HUDEP-2 (cell line): ENCODE measurements around the gene CCDC175.

Source experiments
- DNase-seq, 76 experiments: peaks; one replicate each; lab custom pipeline; 2025; ENCODE audit not compliant: unreplicated experiment in 76 of 76; lab: John Stamatoyannopoulos, UW

Gene CCDC175

GRCh38 chr14:59483363-59483762 is 93.2 kb downstream of the CCDC175 start:
- peak in 1 of 76 experiments; percentile 18 for DNase-seq

GRCh38 chr14:59482541-59483331 is 93.9 kb downstream of the CCDC175 start:
- DNase-seq, result peak in 46 of 76 experiments; percentile 1 to 63 (median 23)

- DNase-seq, result no peak
Measured at GRCh38 chr14:59481871-59482540, 94.6 kb downstream of the CCDC175 start.

- no peak for DNase-seq
Measured at GRCh38 chr14:59481407-59481806, 95.2 kb downstream of the CCDC175 start.

GRCh38 chr14:59480166-59480565 is 96.4 kb downstream of the CCDC175 start:
- no peak for DNase-seq

GRCh38 chr14:59478540-59478939 is 98.1 kb downstream of the CCDC175 start:
- DNase-seq, result no peak

- no peak for DNase-seq
Measured at GRCh38 chr14:59475709-59476108, 100.9 kb downstream of the CCDC175 start.

GRCh38 chr14:59474172-59474571 is 102.4 kb downstream of the CCDC175 start:
- no peak for DNase-seq

- peak in 2 of 76 experiments; percentile 11 to 31 for DNase-seq
Measured at GRCh38 chr14:59465316-59466135, 111.1 kb downstream of the CCDC175 start, which contains the start of gene GPR135. TSS of gene GPR135 (minus strand) at chr14:59465380. CDS start at chr14:59465226, 154 bp downstream.

- peak in 34 of 76 experiments; percentile 5 to 50 (median 24) for DNase-seq
Measured at GRCh38 chr14:59464486-59465315, 111.9 kb downstream of the CCDC175 start.

GRCh38 chr14:59463787-59464485 is 112.7 kb downstream of the CCDC175 start:
- DNase-seq, result peak in 2 of 76 experiments; percentile 7 to 34

- DNase-seq, result no peak
Measured at GRCh38 chr14:59461891-59462290, 114.7 kb downstream of the CCDC175 start.

- no peak for DNase-seq
Measured at GRCh38 chr14:59460378-59460777, 116.2 kb downstream of the CCDC175 start.

GRCh38 chr14:59458486-59458885 is 118.1 kb downstream of the CCDC175 start:
- DNase-seq, result no peak

GRCh38 chr14:59455411-59455810 is 121.2 kb downstream of the CCDC175 start:
- DNase-seq, result no peak
